ENCODE results near the gene DZIP1. TPM values are rescaled to one million over a fixed set of nuclear protein-coding genes. Genes with fewer than 3 reads are reported as not detected.
"Not testable (repeated sequence)": the region's sequence is repeated elsewhere in the genome, so short reads cannot be mapped to it uniquely, and the experiment has no call there.

Gene DZIP1
- polyA plus RNA-seq, 1 donor (not counting 4 experiments of a cell fraction or from before 2014, with no cell fraction given), result 1.4 TPM

DNA sequence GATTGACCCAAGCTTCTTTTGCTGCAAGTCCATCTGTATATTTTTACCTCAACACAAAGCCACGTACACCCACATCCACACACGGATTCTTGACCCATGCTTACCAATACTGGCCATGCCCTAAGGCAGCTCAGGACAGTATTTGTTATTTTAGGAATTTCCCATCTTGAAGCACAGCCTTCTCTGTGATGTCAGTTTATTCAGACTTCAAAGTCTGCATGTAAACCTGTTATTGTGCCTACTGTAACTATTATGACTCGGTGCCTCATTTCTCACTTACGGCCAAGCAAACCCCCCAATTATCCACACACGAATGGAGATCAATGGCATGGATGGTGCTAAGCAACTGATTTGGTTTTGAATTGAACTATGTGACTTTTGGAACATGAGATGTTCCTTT lies 74.5 kb downstream of the DZIP1 start:
- no peaks in the 10 kb centered on the region for H3K79me2 ChIP-seq (ENCODE audit: control insufficient read depth, insufficient read depth, low read length)
- no peaks in the 10 kb centered on the region for H4K20me1 ChIP-seq (ENCODE audit: control insufficient read depth, extremely low read depth, insufficient read depth, low read length)
- H2AFZ ChIP-seq (ENCODE audit: control insufficient read depth, low read length), result no peak overlapping the region
- no peak overlapping the region for H3K9ac ChIP-seq (ENCODE audit: control insufficient read depth, extremely low read depth, insufficient read depth, low read length)
- H3K4me3 ChIP-seq (ENCODE audit: control insufficient read depth in 2 of 3, extremely low read depth in 1 of 3, insufficient read depth in 2 of 3, low read depth in 1 of 3, low read length in 3 of 3), result no peak overlapping the region
- no peaks in the 10 kb centered on the region for H3K27me3 ChIP-seq (ENCODE audit: control insufficient read depth, extremely low read depth, insufficient read depth, low read length)
- no peak for FAIRE-seq
- no peaks in the 10 kb centered on the region for H3K9me1 ChIP-seq (ENCODE audit: control insufficient read depth, extremely low read depth, insufficient read depth, low read length)
- H3K36me3 ChIP-seq (ENCODE audit: control insufficient read depth in 2 of 2, extremely low read depth in 1 of 2, insufficient read depth in 2 of 2, low read length in 2 of 2), result no peaks in the 10 kb centered on the region
- H3K4me1 ChIP-seq (ENCODE audit: control insufficient read depth, extremely low read depth, insufficient read depth, low read length), result no peaks in the 10 kb centered on the region
- no peak overlapping the region for H3K4me2 ChIP-seq (ENCODE audit: control insufficient read depth, extremely low read depth, insufficient read depth, low read depth, low read length)
- TF ChIP-seq, protein P1, sequence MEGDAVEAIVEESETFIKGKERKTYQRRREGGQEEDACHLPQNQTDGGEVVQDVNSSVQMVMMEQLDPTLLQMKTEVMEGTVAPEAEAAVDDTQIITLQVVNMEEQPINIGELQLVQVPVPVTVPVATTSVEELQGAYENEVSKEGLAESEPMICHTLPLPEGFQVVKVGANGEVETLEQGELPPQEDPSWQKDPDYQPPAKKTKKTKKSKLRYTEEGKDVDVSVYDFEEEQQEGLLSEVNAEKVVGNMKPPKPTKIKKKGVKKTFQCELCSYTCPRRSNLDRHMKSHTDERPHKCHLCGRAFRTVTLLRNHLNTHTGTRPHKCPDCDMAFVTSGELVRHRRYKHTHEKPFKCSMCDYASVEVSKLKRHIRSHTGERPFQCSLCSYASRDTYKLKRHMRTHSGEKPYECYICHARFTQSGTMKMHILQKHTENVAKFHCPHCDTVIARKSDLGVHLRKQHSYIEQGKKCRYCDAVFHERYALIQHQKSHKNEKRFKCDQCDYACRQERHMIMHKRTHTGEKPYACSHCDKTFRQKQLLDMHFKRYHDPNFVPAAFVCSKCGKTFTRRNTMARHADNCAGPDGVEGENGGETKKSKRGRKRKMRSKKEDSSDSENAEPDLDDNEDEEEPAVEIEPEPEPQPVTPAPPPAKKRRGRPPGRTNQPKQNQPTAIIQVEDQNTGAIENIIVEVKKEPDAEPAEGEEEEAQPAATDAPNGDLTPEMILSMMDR (optimal IDR thresholded peaks at IDR 0.05 in 1 of 3, IDR thresholded peaks at IDR 0.05 in 1 of 3, conservative IDR thresholded peaks at IDR 0.05 in 1 of 3; ENCODE audit: extremely low read depth in 1 of 3, insufficient read depth in 2 of 3, low read length in 3 of 3), result no peak
- no peak for TF ChIP-seq EZH2 (IDR thresholded peaks at IDR 0.05; ENCODE audit: low read length)
- no peaks in the 10 kb centered on the region for H3K9me3 ChIP-seq (ENCODE audit: control insufficient read depth, low read depth, low read length)
- dilution Hi-C loops (cut with MboI; ENCODE audit: extremely low pct_ligation_motif_present, low sequenced_read_pairs), result no loop called here
- no peak overlapping the region for H3K27ac ChIP-seq (ENCODE audit: control insufficient read depth, insufficient read depth, low read length)
- DNase-seq (ENCODE audit: low read depth, low spot score), result no peak

DNA sequence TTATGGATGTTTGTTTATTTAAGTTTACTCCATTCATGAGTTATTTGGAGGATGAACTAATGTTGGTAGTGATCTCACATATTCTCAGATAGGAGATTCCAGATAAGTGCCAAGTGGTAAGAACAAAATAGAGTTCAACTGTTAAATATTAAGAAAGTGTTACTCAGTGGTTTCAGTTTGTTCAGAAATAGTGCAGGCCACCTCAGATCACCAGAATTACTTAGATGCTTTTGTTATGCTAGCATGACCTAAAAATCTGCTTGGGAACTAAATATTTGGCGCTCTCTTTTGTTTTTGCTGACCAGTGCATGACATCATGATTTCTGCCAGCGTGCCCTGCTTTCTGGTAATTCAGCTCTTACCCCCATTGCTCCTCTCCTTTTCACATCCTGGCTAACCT lies 76.4 kb downstream of the DZIP1 start:
- H3K4me2 ChIP-seq (ENCODE audit: control insufficient read depth, extremely low read depth, insufficient read depth, low read depth, low read length), result no peak overlapping the region
- H3K4me3 ChIP-seq (ENCODE audit: control insufficient read depth in 2 of 3, extremely low read depth in 1 of 3, insufficient read depth in 2 of 3, low read depth in 1 of 3, low read length in 3 of 3), result no peak overlapping the region
- H3K4me1 ChIP-seq (ENCODE audit: control insufficient read depth, extremely low read depth, insufficient read depth, low read length), result no peaks in the 10 kb centered on the region
- H3K27ac ChIP-seq (ENCODE audit: control insufficient read depth, insufficient read depth, low read length), result no peak overlapping the region
- H3K9me3 ChIP-seq (ENCODE audit: control insufficient read depth, low read depth, low read length), result no peaks in the 10 kb centered on the region
- H3K9ac ChIP-seq (ENCODE audit: control insufficient read depth, extremely low read depth, insufficient read depth, low read length), result no peak overlapping the region
- no peaks in the 10 kb centered on the region for H3K79me2 ChIP-seq (ENCODE audit: control insufficient read depth, insufficient read depth, low read length)
- no peaks in the 10 kb centered on the region for H3K36me3 ChIP-seq (ENCODE audit: control insufficient read depth in 2 of 2, extremely low read depth in 1 of 2, insufficient read depth in 2 of 2, low read length in 2 of 2)
- H2AFZ ChIP-seq (ENCODE audit: control insufficient read depth, low read length), result no peak overlapping the region
- no peaks in the 10 kb centered on the region for H4K20me1 ChIP-seq (ENCODE audit: control insufficient read depth, extremely low read depth, insufficient read depth, low read length)
- no peaks in the 10 kb centered on the region for H3K9me1 ChIP-seq (ENCODE audit: control insufficient read depth, extremely low read depth, insufficient read depth, low read length)
- no peak for DNase-seq (ENCODE audit: low read depth, low spot score)
- no peak for FAIRE-seq
- no peaks in the 10 kb centered on the region for H3K27me3 ChIP-seq (ENCODE audit: control insufficient read depth, extremely low read depth, insufficient read depth, low read length)
- TF ChIP-seq, protein P1 (optimal IDR thresholded peaks at IDR 0.05 in 1 of 3, IDR thresholded peaks at IDR 0.05 in 1 of 3, conservative IDR thresholded peaks at IDR 0.05 in 1 of 3; ENCODE audit: extremely low read depth in 1 of 3, insufficient read depth in 2 of 3, low read length in 3 of 3), result no peak
- TF ChIP-seq EZH2 (IDR thresholded peaks at IDR 0.05; ENCODE audit: low read length), result no peak
- dilution Hi-C loops (cut with MboI; ENCODE audit: extremely low pct_ligation_motif_present, low sequenced_read_pairs), result no loop called here

DNA sequence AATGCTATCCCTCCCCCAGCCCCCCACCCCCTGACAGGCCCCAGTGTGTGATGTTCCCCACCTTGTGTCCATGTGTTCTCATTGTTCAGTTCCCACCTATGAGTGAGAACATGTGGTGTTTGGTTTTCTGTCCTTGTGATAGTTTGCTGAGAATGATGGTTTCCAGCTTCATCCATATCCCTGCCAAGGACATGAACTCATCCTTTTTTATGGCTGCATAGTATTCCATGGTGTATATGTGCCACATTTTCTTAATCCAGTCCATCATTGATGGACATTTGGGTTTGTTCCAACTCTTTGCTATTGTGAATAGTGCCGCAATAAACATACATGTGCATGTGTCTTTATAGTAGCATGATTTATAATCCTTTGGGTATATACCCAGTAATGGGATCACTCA lies 78.7 kb downstream of the DZIP1 start:
- H3K9me1 ChIP-seq (ENCODE audit: control insufficient read depth, extremely low read depth, insufficient read depth, low read length); H3K4me3 ChIP-seq (ENCODE audit: control insufficient read depth in 2 of 3, extremely low read depth in 1 of 3, insufficient read depth in 2 of 3, low read depth in 1 of 3, low read length in 3 of 3); H3K4me2 ChIP-seq (ENCODE audit: control insufficient read depth, extremely low read depth, insufficient read depth, low read depth, low read length); H3K27ac ChIP-seq (ENCODE audit: control insufficient read depth, insufficient read depth, low read length); H3K79me2 ChIP-seq (ENCODE audit: control insufficient read depth, insufficient read depth, low read length); H3K27me3 ChIP-seq (ENCODE audit: control insufficient read depth, extremely low read depth, insufficient read depth, low read length); H3K36me3 ChIP-seq (ENCODE audit: control insufficient read depth in 2 of 2, extremely low read depth in 1 of 2, insufficient read depth in 2 of 2, low read length in 2 of 2); FAIRE-seq; H3K9ac ChIP-seq (ENCODE audit: control insufficient read depth, extremely low read depth, insufficient read depth, low read length); H4K20me1 ChIP-seq (ENCODE audit: control insufficient read depth, extremely low read depth, insufficient read depth, low read length); dilution Hi-C loops (cut with MboI; ENCODE audit: extremely low pct_ligation_motif_present, low sequenced_read_pairs); H3K9me3 ChIP-seq (ENCODE audit: control insufficient read depth, low read depth, low read length); H3K4me1 ChIP-seq (ENCODE audit: control insufficient read depth, extremely low read depth, insufficient read depth, low read length); DNase-seq (ENCODE audit: low read depth, low spot score); H2AFZ ChIP-seq (ENCODE audit: control insufficient read depth, low read length): not testable (repeated sequence)
